MM.1S (cell line): ENCODE measurements around the gene GRIK4.

Experiments used
- DNase-seq: peaks from one replicate; pipeline ENCODE4 v3.0.0-alpha.2; 2015
- H2AFZ ChIP-seq: fragments of 300-600 bp; sonication (generic); 2 replicates; pipeline ENCODE4 v1.6.0; 2016; ENCODE audit warnings: antibody characterized with exemption, low read length
- H3F3A ChIP-seq: fragments of 300-600 bp; sonication (generic); 2 replicates; pipeline ENCODE4 v1.6.1; 2016; ENCODE audit warnings: mild to moderate bottlenecking, antibody characterized with exemption, low read length, moderate library complexity, mixed read lengths; ENCODE audit not compliant: insufficient read depth
- H3K27ac ChIP-seq: fragments of 300-600 bp; sonication (generic); 2 replicates; pipeline ENCODE4 v1.5.1; 2016; ENCODE audit warnings: mild to moderate bottlenecking, low read length
- H3K27me3 ChIP-seq: fragments of 300-600 bp; sonication (generic); replicated peaks from 2 replicates; pipeline ENCODE4 v1.6.0; 2016; ENCODE audit warnings: low read length; ENCODE audit not compliant: insufficient read depth
- H3K36me3 ChIP-seq: fragments of 300-600 bp; sonication (generic); replicated peaks from 2 replicates; pipeline ENCODE4 v1.6.1; 2016; ENCODE audit warnings: mild to moderate bottlenecking, low read length, mixed read lengths; ENCODE audit not compliant: insufficient read depth
- H3K4me1 ChIP-seq: fragments of 300-600 bp; sonication (generic); 2 replicates; pipeline ENCODE4 v1.6.1; 2016; ENCODE audit warnings: low read length, mixed read lengths
- H3K4me2 ChIP-seq: fragments of 300-600 bp; sonication (generic); 2 replicates; pipeline ENCODE4 v1.6.0; 2016; ENCODE audit warnings: low read depth, low read length
- H3K4me3 ChIP-seq: fragments of 300-600 bp; sonication (generic); 2 replicates; pipeline ENCODE4 v1.5.1; 2016; ENCODE audit warnings: low read length, mixed read lengths
- H3K79me2 ChIP-seq: fragments of 300-600 bp; sonication (generic); 2 replicates; pipeline ENCODE4 v1.6.1; 2016; ENCODE audit warnings: mixed run types, low read length, mixed read lengths
- H3K9ac ChIP-seq: fragments of 300-600 bp; sonication (generic); 2 replicates; pipeline ENCODE4 v1.6.1; 2016; ENCODE audit warnings: low read length, mixed read lengths
- H3K9me2 ChIP-seq: fragments of 300-600 bp; sonication (generic); replicated peaks from 2 replicates; pipeline ENCODE4 v1.6.1; 2016; ENCODE audit warnings: mild to moderate bottlenecking, low read length, mixed read lengths; ENCODE audit not compliant: insufficient read depth
- H3K9me3 ChIP-seq: fragments of 300-600 bp; sonication (generic); replicated peaks from 2 replicates; pipeline ENCODE4 v1.6.1; 2016; ENCODE audit warnings: mild to moderate bottlenecking, low read length, mixed read lengths; ENCODE audit not compliant: insufficient read depth
- H4K20me1 ChIP-seq: fragments of 300-600 bp; sonication (generic); 2 replicates; pipeline ENCODE4 v1.6.1; 2016; ENCODE audit warnings: mild to moderate bottlenecking, low read length, moderate library complexity, mixed read lengths; ENCODE audit not compliant: insufficient read depth
- EZH2 ChIP-seq: fragments of 300-600 bp; sonication (generic); optimal IDR thresholded peaks from 2 replicates; pipeline ENCODE3; 2017; ENCODE audit warnings: low read depth, mild to moderate bottlenecking, antibody characterized with exemption, low read length, mixed read lengths
- EZH2phosphoT487 ChIP-seq: fragments of 300-600 bp; sonication (generic); IDR thresholded peaks from 2 replicates; pipeline ENCODE4 v1.6.1; 2018; ENCODE audit warnings: antibody characterized with exemption, low read length
- TF ChIP-seq, protein P1 (sequence below): fragments of 300-600 bp; sonication (generic); IDR thresholded peaks from 2 replicates; pipeline ENCODE4 v1.5.1; 2016; ENCODE audit warnings: antibody characterized with exemption, low read length, mixed read lengths

Gene GRIK4

DNA sequence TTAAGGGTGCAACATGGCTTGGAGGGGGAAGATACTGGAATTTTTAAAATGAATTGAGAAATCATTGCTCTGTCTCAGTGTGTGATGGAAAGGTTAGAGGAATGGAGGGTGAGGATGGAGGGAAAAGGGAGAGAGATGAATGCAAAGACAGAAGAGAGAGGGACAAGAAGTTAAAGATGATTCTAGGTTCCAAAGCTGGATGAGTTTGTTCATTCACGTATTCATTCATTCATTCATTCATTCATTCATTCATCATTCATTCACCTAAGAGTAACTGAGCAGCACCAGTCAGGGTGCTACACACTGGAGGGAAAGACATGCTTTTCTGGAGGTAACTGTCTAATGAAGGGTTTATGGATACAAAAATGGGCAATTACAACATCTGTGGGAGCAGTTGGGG, 209.2 kb downstream of the GRIK4 start:
- Histone ChIP-seq H3K4me1 (no peaks in the 10 kb centered on the region), H3K9me2 (no peaks in the 10 kb centered on the region), H3K4me3 (no peak overlapping the region), H2AFZ (no peak overlapping the region), H3F3A (no peaks in the 10 kb centered on the region), H3K9me3 (no peaks in the 10 kb centered on the region), H3K79me2 (no peaks in the 10 kb centered on the region), H3K27me3 (no peaks in the 10 kb centered on the region), H3K4me2 (no peak overlapping the region), H3K27ac (no peak overlapping the region), H4K20me1 (no peaks in the 10 kb centered on the region), H3K9ac (no peak overlapping the region), H3K36me3 (no peaks in the 10 kb centered on the region)
- no peak for DNase-seq
- TF ChIP-seq EZH2phosphoT487 (no peak), EZH2 (no peak)
- TF ChIP-seq, protein P1, sequence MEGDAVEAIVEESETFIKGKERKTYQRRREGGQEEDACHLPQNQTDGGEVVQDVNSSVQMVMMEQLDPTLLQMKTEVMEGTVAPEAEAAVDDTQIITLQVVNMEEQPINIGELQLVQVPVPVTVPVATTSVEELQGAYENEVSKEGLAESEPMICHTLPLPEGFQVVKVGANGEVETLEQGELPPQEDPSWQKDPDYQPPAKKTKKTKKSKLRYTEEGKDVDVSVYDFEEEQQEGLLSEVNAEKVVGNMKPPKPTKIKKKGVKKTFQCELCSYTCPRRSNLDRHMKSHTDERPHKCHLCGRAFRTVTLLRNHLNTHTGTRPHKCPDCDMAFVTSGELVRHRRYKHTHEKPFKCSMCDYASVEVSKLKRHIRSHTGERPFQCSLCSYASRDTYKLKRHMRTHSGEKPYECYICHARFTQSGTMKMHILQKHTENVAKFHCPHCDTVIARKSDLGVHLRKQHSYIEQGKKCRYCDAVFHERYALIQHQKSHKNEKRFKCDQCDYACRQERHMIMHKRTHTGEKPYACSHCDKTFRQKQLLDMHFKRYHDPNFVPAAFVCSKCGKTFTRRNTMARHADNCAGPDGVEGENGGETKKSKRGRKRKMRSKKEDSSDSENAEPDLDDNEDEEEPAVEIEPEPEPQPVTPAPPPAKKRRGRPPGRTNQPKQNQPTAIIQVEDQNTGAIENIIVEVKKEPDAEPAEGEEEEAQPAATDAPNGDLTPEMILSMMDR, result no peak

DNA sequence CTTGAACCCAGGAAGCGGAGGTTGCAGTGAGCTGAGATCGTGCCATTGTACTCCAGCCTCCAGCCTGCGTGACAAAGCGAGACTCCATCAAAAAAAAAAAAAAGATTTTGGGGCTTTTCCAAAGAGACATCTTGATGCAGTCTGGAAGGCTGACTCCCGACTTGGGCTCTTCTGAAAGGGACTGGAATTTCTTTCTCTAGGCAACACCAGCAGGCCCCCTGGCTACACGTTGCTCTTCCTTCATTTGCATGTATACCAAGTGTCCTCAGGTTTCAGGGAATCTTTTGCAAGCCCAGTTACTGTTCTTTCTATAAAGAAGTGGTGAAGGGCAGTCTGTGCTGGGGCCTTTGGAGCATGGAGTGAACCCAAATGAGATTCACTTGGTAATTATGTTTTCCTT, 211.0 kb downstream of the GRIK4 start:
- H3K27ac ChIP-seq, result no peak overlapping the region
- H3K9me2 ChIP-seq, result no peaks in the 10 kb centered on the region
- no peak overlapping the region for H3K4me2 ChIP-seq
- no peak overlapping the region for H2AFZ ChIP-seq
- no peak for DNase-seq
- no peak overlapping the region for H3K9ac ChIP-seq
- H3K9me3 ChIP-seq, result no peaks in the 10 kb centered on the region
- H3K4me3 ChIP-seq, result no peak overlapping the region
- H3K79me2 ChIP-seq, result no peaks in the 10 kb centered on the region
- TF ChIP-seq, protein P1, result no peak
- no peak for TF ChIP-seq EZH2phosphoT487
- TF ChIP-seq EZH2, result no peak
- no peaks in the 10 kb centered on the region for H3K27me3 ChIP-seq
- H4K20me1 ChIP-seq, result no peaks in the 10 kb centered on the region
- H3F3A ChIP-seq, result no peaks in the 10 kb centered on the region
- H3K4me1 ChIP-seq, result no peaks in the 10 kb centered on the region
- H3K36me3 ChIP-seq, result no peaks in the 10 kb centered on the region

DNA sequence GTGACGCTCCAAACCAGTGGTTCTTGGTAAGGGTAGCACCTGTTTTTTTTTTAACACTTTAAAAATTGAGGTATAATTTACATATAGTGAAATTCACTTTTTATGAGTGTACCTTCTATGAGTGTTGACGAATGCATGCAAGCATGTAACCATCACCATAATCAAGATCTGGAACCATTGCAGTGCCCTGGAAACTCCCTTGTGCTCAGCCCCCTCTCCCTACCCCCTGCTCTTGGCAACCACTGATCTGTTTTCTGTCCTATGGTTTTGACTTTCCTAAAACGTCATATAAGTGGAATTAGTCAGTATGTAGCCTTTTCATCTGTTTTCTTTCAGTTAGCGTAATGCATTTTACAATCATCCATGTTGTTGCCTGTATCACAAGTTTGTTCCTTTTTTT, 212.2 kb downstream of the GRIK4 start:
- Histone ChIP-seq H3K27ac (no peak overlapping the region), H3K27me3 (no peaks in the 10 kb centered on the region), H3K4me3 (no peak overlapping the region), H2AFZ (no peak overlapping the region), H3K9me2 (no peaks in the 10 kb centered on the region), H4K20me1 (no peaks in the 10 kb centered on the region), H3K79me2 (no peaks in the 10 kb centered on the region), H3K9ac (no peak overlapping the region), H3K9me3 (no peaks in the 10 kb centered on the region), H3K4me1 (no peaks in the 10 kb centered on the region), H3F3A (no peaks in the 10 kb centered on the region), H3K36me3 (no peaks in the 10 kb centered on the region), H3K4me2 (no peak overlapping the region)
- DNase-seq, result no peak
- no peak for TF ChIP-seq EZH2
- TF ChIP-seq, protein P1, result no peak
- TF ChIP-seq EZH2phosphoT487, result no peak
